Esophagus muscularis mucosa (tissue), 4 donors: ENCODE data around the gene ZNHIT6. TPM values are rescaled to one million over a fixed set of nuclear protein-coding genes. Genes with fewer than 3 reads are reported as not detected.

Source experiments
- DNase-seq: peaks from one replicate; pipeline ENCODE4 v3.0.0-alpha.2; 2017; ENCODE audit errors: extremely low spot score
- H3K27ac ChIP-seq, 4 donors: fragments of 200-600 bp; sonication (generic); replicated peaks in 1 of 4; 1 replicate in 3 of 4; 2 replicates in 1 of 4; pipeline ENCODE4 v1.5.1; 2016 to 2019; ENCODE audit warnings: mild to moderate bottlenecking in 1 of 4
- H3K27me3 ChIP-seq, 4 donors: fragments of 200-600 bp; sonication (generic); one replicate each; pipeline versions ENCODE4 v1.5.1 to v1.6.0; 2016 to 2019
- H3K36me3 ChIP-seq, 4 donors: fragments of 200-600 bp; sonication (generic); one replicate each; pipeline ENCODE4 v1.5.1; 2016 to 2019
- H3K4me1 ChIP-seq, 4 donors: fragments of 200-600 bp; sonication (generic); one replicate each; pipeline ENCODE4 v1.5.1; 2016 to 2019
- H3K4me3 ChIP-seq, 4 donors: fragments of 200-600 bp; sonication (generic); 1 replicate in 2 of 4; 2 replicates in 2 of 4; pipeline ENCODE4 v1.5.1; 2016 to 2019; ENCODE audit warnings: mild to moderate bottlenecking in 4 of 4, moderate library complexity in 1 of 4
- H3K9me3 ChIP-seq, 4 donors: fragments of 200-600 bp; sonication (generic); 1 replicate in 3 of 4; 2 replicates in 1 of 4; pipeline ENCODE4 v1.5.1; 2016 to 2019
- CTCF ChIP-seq, 3 experiments: fragments of 200-600 bp in 2 of 3; fragments of 450-650 bp in 1 of 3; sonication (generic) in 2 of 3; IDR thresholded peaks; one replicate each; pipeline ENCODE4 v1.5.1; 2017 to 2019; ENCODE audit warnings: antibody characterized with exemption in 3 of 3, mild to moderate bottlenecking in 2 of 3, moderate library complexity in 1 of 3
- EP300 ChIP-seq: sonication (generic); formaldehyde crosslinking; IDR thresholded peaks from one replicate; pipeline ENCODE4 v1.6.1; 2017; ENCODE audit warnings: antibody characterized with exemption
- POLR2A ChIP-seq: fragments of 450-650 bp; IDR thresholded peaks from one replicate; pipeline ENCODE4 v1.6.1; 2017; ENCODE audit warnings: antibody characterized with exemption, moderate library complexity, mild to moderate bottlenecking, low read depth
- POLR2AphosphoS5 ChIP-seq, 2 donors: sonication (generic); formaldehyde crosslinking; IDR thresholded peaks; one replicate each; pipeline ENCODE4 v1.6.1; 2017; ENCODE audit warnings: antibody characterized with exemption in 2 of 2
- WGBS: methylation state at CpG from one replicate; pipeline ENCODE4 v1.1.5; 2018; 5-methylcytosine and 5-hydroxymethylcytosine counted together
- intact Hi-C: fragments of 100-400 bp; cut with DNase I; formaldehyde crosslinking; loops from one replicate; pipeline ENCODE4 v1.15.1; 2023
- total RNA-seq, 4 donors: library from RNA; depleted of rRNA; stranded (reverse); fragments of >200 nt; gene quantifications; one replicate each; pipeline versions ENCODE4 v1.1.0 to v1.2.1, GENCODE V29; 2016

ZNHIT6 gene
- total RNA-seq, 4 donors from 2014 or later = 12.8 to 16.8 (median 15.5) TPM

GRCh38 chr1:85603086-85603880 lies 105.0 kb downstream of the ZNHIT6 start:
- Histone ChIP-seq H3K27ac (no peak overlapping the region), H3K9me3 (no peaks in the 10 kb centered on the region), H3K27me3 (no peaks in the 10 kb centered on the region), H3K4me3 (no peak overlapping the region), H3K4me1 (peaks cover 0 to 34% (median 17%) of the 10 kb centered on the region in 4 donors), H3K36me3 (no peaks in the 10 kb centered on the region)
- no peak for DNase-seq
- TF ChIP-seq CTCF (IDR thresholded peaks at IDR 0.05) = no peak
- no peak for TF ChIP-seq EP300
- no peak for TF ChIP-seq POLR2AphosphoS5 (IDR thresholded peaks at IDR 0.05)
- no peak for TF ChIP-seq POLR2A
- intact Hi-C loops = no loop called here
- 56% methylated on average over 7 of the region's 7 CpGs for WGBS

- Histone ChIP-seq H3K4me1 (peaks cover 0 to 34% (median 17%) of the 10 kb centered on the region in 4 donors), H3K4me3 (no peak overlapping the region), H3K27ac (no peak overlapping the region), H3K9me3 (no peaks in the 10 kb centered on the region), H3K27me3 (no peaks in the 10 kb centered on the region), H3K36me3 (no peaks in the 10 kb centered on the region)
- intact Hi-C loops = no loop called here
- TF ChIP-seq CTCF (IDR thresholded peaks at IDR 0.05) = no peak
- no peak for TF ChIP-seq POLR2A
- no peak for TF ChIP-seq POLR2AphosphoS5 (IDR thresholded peaks at IDR 0.05)
- no peak for TF ChIP-seq EP300
- WGBS = 96% methylated on average over 4 of the region's 4 CpGs
- DNase-seq = no peak
Observed at GRCh38 chr1:85602571-85602970, 105.7 kb downstream of the ZNHIT6 start.

GRCh38 chr1:85601901-85602300 lies 106.3 kb downstream of the ZNHIT6 start:
- Histone ChIP-seq H3K4me1 (peaks cover 0 to 32% (median 15%) of the 10 kb centered on the region in 4 donors), H3K4me3 (no peak overlapping the region), H3K27ac (no peak overlapping the region), H3K27me3 (no peaks in the 10 kb centered on the region), H3K36me3 (no peaks in the 10 kb centered on the region), H3K9me3 (no peaks in the 10 kb centered on the region)
- WGBS = 75% methylated on average over 4 of the region's 4 CpGs
- TF ChIP-seq POLR2A = no peak
- no peak for TF ChIP-seq EP300
- TF ChIP-seq POLR2AphosphoS5 (IDR thresholded peaks at IDR 0.05) = no peak
- no peak for TF ChIP-seq CTCF (IDR thresholded peaks at IDR 0.05)
- no peak for DNase-seq
- intact Hi-C loops = no loop called here

GRCh38 chr1:85599681-85600080 lies 108.6 kb downstream of the ZNHIT6 start:
- Histone ChIP-seq H3K9me3 (no peaks in the 10 kb centered on the region), H3K4me3 (no peak overlapping the region), H3K4me1 (peaks cover 0 to 35% (median 15%) of the 10 kb centered on the region in 4 donors), H3K27ac (no peak overlapping the region), H3K36me3 (no peaks in the 10 kb centered on the region), H3K27me3 (no peaks in the 10 kb centered on the region)
- intact Hi-C loops = no loop called here
- DNase-seq = no peak
- TF ChIP-seq CTCF (IDR thresholded peaks at IDR 0.05) (no peak), POLR2A (no peak), POLR2AphosphoS5 (IDR thresholded peaks at IDR 0.05) (no peak), EP300 (no peak)
- WGBS = 26% methylated on average over 2 of the region's 2 CpGs

Other genes starting within 250 kb of the ZNHIT6 start
- 10 to 100 TPM; 27.0 to 75.3 (median 38.0) TPM for gene DDAH1, start 243.3 kb downstream of the ZNHIT6 start, total RNA-seq
- gene CCN1, start 127.7 kb downstream of the ZNHIT6 start, total RNA-seq = 100 to 1,000 TPM in 1 of 4 donors, 10 to 100 TPM in 3; 65.4 to 157 (median 75.9) TPM